ENCODE data around the gene RREB1.

DNA sequence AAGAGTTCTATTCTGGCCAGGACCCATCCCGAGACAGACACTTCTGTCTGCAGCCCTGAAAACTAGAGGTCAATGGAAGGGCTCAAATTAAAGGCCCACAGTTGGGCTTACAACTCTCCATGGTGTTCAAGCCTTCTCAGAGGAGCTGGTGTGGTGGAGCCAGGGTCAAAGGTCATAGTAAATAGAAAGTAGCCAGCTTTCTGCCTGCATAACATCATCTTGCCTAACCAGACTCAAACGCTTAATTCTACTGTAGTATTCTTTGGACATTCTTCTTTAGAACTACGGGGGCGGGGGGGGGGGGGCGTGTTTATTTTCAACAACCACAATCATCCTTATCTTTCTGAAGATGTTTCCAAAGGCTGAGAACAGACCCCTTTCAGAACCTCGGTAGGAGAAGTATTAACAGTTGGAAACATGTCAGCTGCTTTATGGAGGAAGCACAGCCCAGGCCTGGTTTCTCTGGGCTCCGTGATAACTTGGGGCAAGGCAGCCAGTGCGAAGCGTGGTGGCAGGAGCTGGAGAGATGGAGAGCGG is 1.5 kb upstream of the RREB1 start:
- TF ChIP-seq, protein P1, sequence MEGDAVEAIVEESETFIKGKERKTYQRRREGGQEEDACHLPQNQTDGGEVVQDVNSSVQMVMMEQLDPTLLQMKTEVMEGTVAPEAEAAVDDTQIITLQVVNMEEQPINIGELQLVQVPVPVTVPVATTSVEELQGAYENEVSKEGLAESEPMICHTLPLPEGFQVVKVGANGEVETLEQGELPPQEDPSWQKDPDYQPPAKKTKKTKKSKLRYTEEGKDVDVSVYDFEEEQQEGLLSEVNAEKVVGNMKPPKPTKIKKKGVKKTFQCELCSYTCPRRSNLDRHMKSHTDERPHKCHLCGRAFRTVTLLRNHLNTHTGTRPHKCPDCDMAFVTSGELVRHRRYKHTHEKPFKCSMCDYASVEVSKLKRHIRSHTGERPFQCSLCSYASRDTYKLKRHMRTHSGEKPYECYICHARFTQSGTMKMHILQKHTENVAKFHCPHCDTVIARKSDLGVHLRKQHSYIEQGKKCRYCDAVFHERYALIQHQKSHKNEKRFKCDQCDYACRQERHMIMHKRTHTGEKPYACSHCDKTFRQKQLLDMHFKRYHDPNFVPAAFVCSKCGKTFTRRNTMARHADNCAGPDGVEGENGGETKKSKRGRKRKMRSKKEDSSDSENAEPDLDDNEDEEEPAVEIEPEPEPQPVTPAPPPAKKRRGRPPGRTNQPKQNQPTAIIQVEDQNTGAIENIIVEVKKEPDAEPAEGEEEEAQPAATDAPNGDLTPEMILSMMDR (IDR thresholded peaks at IDR 0.05) = no peak
- no peak for TF ChIP-seq POLR2A (IDR thresholded peaks at IDR 0.05)

Measured in testis (tissue), 2 donors.